A673 (cell line): Measurements from ENCODE around the gene ADAMTS3.

ENCODE experiments used
- CTCF ChIP-seq: fragments of 300-800, 200-600 bp; sonication (generic); conservative IDR thresholded peaks from 2 replicates; pipeline ENCODE4 v1.5.1; 2017; ENCODE audit warnings: low read depth, mild to moderate bottlenecking, antibody characterized with exemption, low read length, moderate library complexity, mixed read lengths
- EZH2 ChIP-seq: fragments of 200-600 bp; sonication (generic); IDR thresholded peaks from 2 replicates; pipeline ENCODE4 v1.6.1; 2017; ENCODE audit warnings: borderline replicate concordance, low read depth, mild to moderate bottlenecking, mixed read lengths, antibody characterized with exemption, low read length; ENCODE audit not compliant: poor library complexity, severe bottlenecking

- TF ChIP-seq CTCF (no peak), EZH2 (no peak)
Observed at GRCh38 chr4:72500214-72500613, 68.8 kb downstream of the ADAMTS3 start.
